K562 (cell line): ENCODE data around the gene SKIC8. TPM values are rescaled to one million over a fixed set of nuclear protein-coding genes. Genes with fewer than 3 reads are reported as not detected.

Experiments used
- BRF1 ChIP-seq: IDR thresholded peaks from 3 replicates; pipeline ENCODE4 v1.6.1; 2011; ENCODE audit warnings: borderline replicate concordance, mild to moderate bottlenecking; ENCODE audit not compliant: insufficient read length; ENCODE audit errors: extremely low read depth
- C11orf30 ChIP-seq: fragments of 450-650 bp; IDR thresholded peaks from 2 replicates; pipeline ENCODE4 v1.6.1; 2016; ENCODE audit warnings: low read depth, mild to moderate bottlenecking
- CAMTA2 ChIP-seq: fragments of 250-450 bp; sonication (Bioruptor Pico); conservative IDR thresholded peaks from 2 replicates; pipeline ENCODE4 v1.5.1; 2022
- DACH1 ChIP-seq: fragments of 450-650 bp; IDR thresholded peaks from 2 replicates; pipeline ENCODE4 v1.6.1; 2018; ENCODE audit not compliant: partially characterized antibody
- ELK1 ChIP-seq: sonication (generic); formaldehyde crosslinking; IDR thresholded peaks from 2 replicates; pipeline ENCODE4 v1.8.1; 2022; ENCODE audit warnings: missing genetic modification reagents
- FOSL1 ChIP-seq: fragments of 200-800 bp; sonication (Bioruptor generic); conservative IDR thresholded peaks from 2 replicates; pipeline ENCODE4 v1.6.1; 2016; ENCODE audit warnings: missing genetic modification characterization, missing compliant biosample characterization
- FOXK2 ChIP-seq, 2 experiments: fragments of 450-650 bp; IDR thresholded peaks in 1 of 2; conservative IDR thresholded peaks in 1 of 2; 2 replicates each; pipeline ENCODE4 v1.6.1; 2016; ENCODE audit warnings: low read depth in 2 of 2, mild to moderate bottlenecking in 1 of 2
- PHF21A ChIP-seq: fragments of 450-650 bp; IDR thresholded peaks from 2 replicates; pipeline ENCODE4 v1.6.1; 2017; ENCODE audit warnings: low read depth, borderline replicate concordance
- RUNX1 ChIP-seq: sonication (generic); IDR thresholded peaks from 2 replicates; pipeline ENCODE4 v1.6.1; 2016; ENCODE audit warnings: antibody characterized with exemption, low read depth
- TAF1 ChIP-seq: IDR thresholded peaks from 2 replicates; pipeline ENCODE4 v1.6.1; 2011; ENCODE audit warnings: mild to moderate bottlenecking, low read length, moderate library complexity; ENCODE audit not compliant: insufficient read depth, control insufficient read depth, severe bottlenecking; ENCODE audit errors: extremely low read depth
- TEAD2 ChIP-seq: fragments of 450-650 bp; IDR thresholded peaks from 2 replicates; pipeline ENCODE4 v1.6.1; 2016; ENCODE audit warnings: missing genetic modification characterization, control low read depth, missing compliant biosample characterization
- ZFP1 ChIP-seq: fragments of 450-650 bp; formaldehyde crosslinking; IDR thresholded peaks from 2 replicates; pipeline ENCODE4 v1.4.0; 2020; ENCODE audit warnings: mild to moderate bottlenecking, mixed read lengths
- ZNF561 ChIP-seq: fragments of 450-650 bp; formaldehyde crosslinking; conservative IDR thresholded peaks from 2 replicates; pipeline ENCODE4 v1.4.0; 2020; ENCODE audit warnings: mild to moderate bottlenecking, moderate library complexity
- ZNF764 ChIP-seq: fragments of 250-450 bp; sonication (Bioruptor Pico); IDR thresholded peaks from 2 replicates; pipeline ENCODE4 v1.4.0; 2020; ENCODE audit warnings: low read depth, mild to moderate bottlenecking, moderate library complexity
- ZNF766 ChIP-seq: fragments of 200-800 bp; sonication (Bioruptor generic); conservative IDR thresholded peaks from 2 replicates; pipeline ENCODE4 v1.6.1; 2016; ENCODE audit warnings: missing genetic modification characterization, missing compliant biosample characterization
- ZSCAN32 ChIP-seq: fragments of 450-650 bp; formaldehyde crosslinking; IDR thresholded peaks from 2 replicates; pipeline ENCODE4 v1.4.0; 2020; ENCODE audit warnings: mild to moderate bottlenecking, moderate library complexity
- polyA plus RNA-seq, 8 experiments: library from polyadenylated mRNA; depleted of rRNA in 4 of 8; stranded (reverse) in 5 of 8; unstranded in 3 of 8; fragments of >200 nt; fragmentation: Nextera tagmentation in 2 of 8; fragmentation: Illumina TruSeq in 1 of 8; extraction: Ambion mirVana in 2 of 8; extraction: Trizol in 1 of 8; gene quantifications; 2 replicates each; pipeline versions ENCODE4 v1.2.1 to v1.2.3, GENCODE V29; 2011 to 2014; ENCODE audit warnings: inconsistent platforms in 1 of 8, missing spikeins in 1 of 8
- total RNA-seq, 7 experiments: library from RNA; depleted of rRNA in 6 of 7; stranded (reverse); fragments of >200 nt in 6 of 7; fragmentation: Illumina TruSeq in 2 of 7; extraction: Trizol in 2 of 7; gene quantifications; 2 replicates each; pipeline versions ENCODE4 v1.2.1 to v1.2.3, GENCODE V29; 2011 to 2021; ENCODE audit warnings: low replicate concordance in 1 of 7
- TF ChIP-seq, protein P1 (sequence below): fragments of 450-650 bp; IDR thresholded peaks from 2 replicates; pipeline ENCODE4 v1.7.0; 2016; ENCODE audit warnings: borderline replicate concordance
- TF ChIP-seq, protein P2 (sequence below): fragments of 250-450 bp; sonication (Bioruptor Pico); IDR thresholded peaks from 2 replicates; pipeline ENCODE4 v1.4.0; 2020; ENCODE audit warnings: mild to moderate bottlenecking, moderate library complexity
- TF ChIP-seq, protein P3 (sequence below): fragments of 450-650 bp; IDR thresholded peaks from 2 replicates; pipeline ENCODE4 v1.6.1; 2017; ENCODE audit warnings: antibody characterized with exemption
- TF ChIP-seq, protein P4 (sequence below): fragments of 200-800 bp; sonication (Bioruptor generic); IDR thresholded peaks from 2 replicates; pipeline ENCODE4 v1.6.1; 2017; ENCODE audit warnings: missing genetic modification characterization, missing compliant biosample characterization

The SKIC8 gene
- total and polyA plus RNA-seq, 9 of the 15 experiments (the other 6 are each of a cell fraction or from before 2014, with no cell fraction given) = 79.5 to 389 (median 146) TPM

DNA sequence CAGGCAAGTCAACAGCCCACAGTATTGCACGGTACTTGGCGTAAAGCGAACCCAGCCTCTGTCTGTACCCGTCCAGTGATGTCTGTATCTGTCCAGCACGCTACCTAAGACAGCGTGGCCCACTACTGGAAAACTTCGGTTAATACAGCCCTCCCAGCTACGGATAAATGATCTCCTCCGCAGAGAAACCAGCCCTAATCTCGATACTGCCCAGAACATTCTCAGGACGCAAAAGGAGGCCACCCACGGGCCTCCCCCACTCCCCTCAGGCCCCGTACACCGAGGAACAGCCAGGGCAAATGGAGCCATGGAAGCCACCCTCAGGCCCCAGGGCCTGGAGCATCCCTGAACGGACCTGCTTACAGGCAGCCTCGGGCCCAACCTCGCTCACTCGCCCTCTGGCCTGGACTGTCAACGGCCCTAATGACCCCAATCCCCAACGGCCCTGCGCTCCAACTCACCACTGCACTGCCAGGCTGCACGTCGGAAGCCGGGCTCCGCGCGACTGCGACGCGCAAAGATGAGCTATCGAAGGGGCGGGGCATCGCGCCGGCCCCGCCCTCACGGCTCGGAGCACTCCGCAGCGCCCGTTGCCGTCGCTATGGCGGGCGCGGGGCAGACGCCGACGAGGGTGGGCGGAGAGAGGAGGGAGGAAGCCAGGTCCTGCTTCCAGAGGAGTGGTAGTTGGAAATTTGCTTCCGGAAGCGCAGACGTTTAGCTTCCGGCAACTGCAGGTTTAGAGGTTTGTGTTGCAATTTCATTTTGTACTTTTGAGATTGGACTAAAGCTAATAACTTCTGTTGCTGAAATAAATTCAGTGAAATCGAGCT lies at the start of gene SKIC8 (continued):
- TF ChIP-seq C11orf30 (peak; percentile 95), TEAD2 (tag) (no peak), ELK1 (no peak), FOSL1 (no peak), BRF1 (no peak), PHF21A (no peak), RUNX1 (no peak), ZNF764 (CRISPR knock-in tag) (no peak), ZSCAN32 (CRISPR knock-in tag) (no peak), CAMTA2 (CRISPR knock-in tag) (no peak), TAF1 (peak; percentile 91), ZNF766 (peak; percentile 69; the same call in 1 of the 2 replicates), DACH1 (peak; percentile 34), ZFP1 (CRISPR knock-in tag) (no peak), ZNF561 (CRISPR knock-in tag) (no peak), FOXK2 (conservative IDR thresholded peaks at IDR 0.05 in 1 of 2, IDR thresholded peaks at IDR 0.05 in 1 of 2; ENCODE audit: low read depth in 2 of 2) (peak; percentile 82 to 85)
- TF ChIP-seq, protein P1, sequence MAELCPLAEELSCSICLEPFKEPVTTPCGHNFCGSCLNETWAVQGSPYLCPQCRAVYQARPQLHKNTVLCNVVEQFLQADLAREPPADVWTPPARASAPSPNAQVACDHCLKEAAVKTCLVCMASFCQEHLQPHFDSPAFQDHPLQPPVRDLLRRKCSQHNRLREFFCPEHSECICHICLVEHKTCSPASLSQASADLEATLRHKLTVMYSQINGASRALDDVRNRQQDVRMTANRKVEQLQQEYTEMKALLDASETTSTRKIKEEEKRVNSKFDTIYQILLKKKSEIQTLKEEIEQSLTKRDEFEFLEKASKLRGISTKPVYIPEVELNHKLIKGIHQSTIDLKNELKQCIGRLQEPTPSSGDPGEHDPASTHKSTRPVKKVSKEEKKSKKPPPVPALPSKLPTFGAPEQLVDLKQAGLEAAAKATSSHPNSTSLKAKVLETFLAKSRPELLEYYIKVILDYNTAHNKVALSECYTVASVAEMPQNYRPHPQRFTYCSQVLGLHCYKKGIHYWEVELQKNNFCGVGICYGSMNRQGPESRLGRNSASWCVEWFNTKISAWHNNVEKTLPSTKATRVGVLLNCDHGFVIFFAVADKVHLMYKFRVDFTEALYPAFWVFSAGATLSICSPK = no peak
- TF ChIP-seq, protein P2, sequence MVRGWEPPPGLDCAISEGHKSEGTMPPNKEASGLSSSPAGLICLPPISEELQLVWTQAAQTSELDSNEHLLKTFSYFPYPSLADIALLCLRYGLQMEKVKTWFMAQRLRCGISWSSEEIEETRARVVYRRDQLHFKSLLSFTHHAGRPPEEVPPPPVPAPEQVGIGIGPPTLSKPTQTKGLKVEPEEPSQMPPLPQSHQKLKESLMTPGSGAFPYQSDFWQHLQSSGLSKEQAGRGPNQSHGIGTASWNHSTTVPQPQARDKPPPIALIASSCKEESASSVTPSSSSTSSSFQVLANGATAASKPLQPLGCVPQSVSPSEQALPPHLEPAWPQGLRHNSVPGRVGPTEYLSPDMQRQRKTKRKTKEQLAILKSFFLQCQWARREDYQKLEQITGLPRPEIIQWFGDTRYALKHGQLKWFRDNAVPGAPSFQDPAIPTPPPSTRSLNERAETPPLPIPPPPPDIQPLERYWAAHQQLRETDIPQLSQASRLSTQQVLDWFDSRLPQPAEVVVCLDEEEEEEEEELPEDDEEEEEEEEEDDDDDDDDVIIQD (CRISPR knock-in tag) = no peak
- TF ChIP-seq, protein P3, sequence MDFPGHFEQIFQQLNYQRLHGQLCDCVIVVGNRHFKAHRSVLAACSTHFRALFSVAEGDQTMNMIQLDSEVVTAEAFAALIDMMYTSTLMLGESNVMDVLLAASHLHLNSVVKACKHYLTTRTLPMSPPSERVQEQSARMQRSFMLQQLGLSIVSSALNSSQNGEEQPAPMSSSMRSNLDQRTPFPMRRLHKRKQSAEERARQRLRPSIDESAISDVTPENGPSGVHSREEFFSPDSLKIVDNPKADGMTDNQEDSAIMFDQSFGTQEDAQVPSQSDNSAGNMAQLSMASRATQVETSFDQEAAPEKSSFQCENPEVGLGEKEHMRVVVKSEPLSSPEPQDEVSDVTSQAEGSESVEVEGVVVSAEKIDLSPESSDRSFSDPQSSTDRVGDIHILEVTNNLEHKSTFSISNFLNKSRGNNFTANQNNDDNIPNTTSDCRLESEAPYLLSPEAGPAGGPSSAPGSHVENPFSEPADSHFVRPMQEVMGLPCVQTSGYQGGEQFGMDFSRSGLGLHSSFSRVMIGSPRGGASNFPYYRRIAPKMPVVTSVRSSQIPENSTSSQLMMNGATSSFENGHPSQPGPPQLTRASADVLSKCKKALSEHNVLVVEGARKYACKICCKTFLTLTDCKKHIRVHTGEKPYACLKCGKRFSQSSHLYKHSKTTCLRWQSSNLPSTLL = no peak
- TF ChIP-seq, protein P4, sequence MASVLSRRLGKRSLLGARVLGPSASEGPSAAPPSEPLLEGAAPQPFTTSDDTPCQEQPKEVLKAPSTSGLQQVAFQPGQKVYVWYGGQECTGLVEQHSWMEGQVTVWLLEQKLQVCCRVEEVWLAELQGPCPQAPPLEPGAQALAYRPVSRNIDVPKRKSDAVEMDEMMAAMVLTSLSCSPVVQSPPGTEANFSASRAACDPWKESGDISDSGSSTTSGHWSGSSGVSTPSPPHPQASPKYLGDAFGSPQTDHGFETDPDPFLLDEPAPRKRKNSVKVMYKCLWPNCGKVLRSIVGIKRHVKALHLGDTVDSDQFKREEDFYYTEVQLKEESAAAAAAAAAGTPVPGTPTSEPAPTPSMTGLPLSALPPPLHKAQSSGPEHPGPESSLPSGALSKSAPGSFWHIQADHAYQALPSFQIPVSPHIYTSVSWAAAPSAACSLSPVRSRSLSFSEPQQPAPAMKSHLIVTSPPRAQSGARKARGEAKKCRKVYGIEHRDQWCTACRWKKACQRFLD = peak; percentile 98
